GM10266 (cell line): ENCODE measurements around the gene DDX19B.
"Not testable (repeated sequence)": the region's sequence is repeated elsewhere in the genome, so short reads cannot be mapped to it uniquely, and the experiment has no call there.

Experiments
- DNase-seq: peaks from one replicate; pipeline ENCODE4 v3.0.0; 2012; ENCODE audit errors: extremely low spot score
- CTCF ChIP-seq: IDR thresholded peaks from 2 replicates; pipeline ENCODE4 v1.5.1; 2012; ENCODE audit warnings: mild to moderate bottlenecking, low read depth; ENCODE audit not compliant: control insufficient read depth, insufficient read depth; ENCODE audit errors: missing control alignments

The DDX19B gene

GRCh38 chr16:70348991-70349390 lies 50.0 kb downstream of the DDX19B start:
- TF ChIP-seq CTCF: no peak
- DNase-seq: no peak

- DNase-seq: no peak
- no peak for TF ChIP-seq CTCF
Measured at GRCh38 chr16:70349783-70350182, 50.8 kb downstream of the DDX19B start.

- no peak for TF ChIP-seq CTCF
- DNase-seq: no peak
Measured at GRCh38 chr16:70359552-70359951, 60.6 kb downstream of the DDX19B start.

GRCh38 chr16:70364399-70364798 lies 65.4 kb downstream of the DDX19B start:
- DNase-seq: no peak

GRCh38 chr16:70370145-70370544 lies 71.2 kb downstream of the DDX19B start:
- DNase-seq: not testable (repeated sequence)
- TF ChIP-seq CTCF: peak; percentile 50

More at GRCh38 chr16:70364399-70364798, 65.4 kb downstream of the DDX19B start:
- no peak for TF ChIP-seq CTCF

- TF ChIP-seq CTCF: no peak
Measured at GRCh38 chr16:70370924-70371323, 71.9 kb downstream of the DDX19B start.

GRCh38 chr16:70372921-70373728 lies 74.1 kb downstream of the DDX19B start:
- TF ChIP-seq CTCF: no peak
- DNase-seq: no peak

More at GRCh38 chr16:70370924-70371323, 71.9 kb downstream of the DDX19B start:
- no peak for DNase-seq
